Endodermal cell (in vitro differentiated cells): ENCODE measurements around the gene ANKRD1. TPM values are rescaled to one million over a fixed set of nuclear protein-coding genes. Genes with fewer than 3 reads are reported as not detected.

Experiments used
- DNase-seq: peaks from one replicate; pipeline ENCODE4 v3.0.0-alpha.2; 2017
- H3K27ac ChIP-seq: 2 replicates; pipeline ENCODE4 v1.5.1; 2013; ENCODE audit warnings: mild to moderate bottlenecking, low read depth, low read length, moderate library complexity
- H3K27me3 ChIP-seq: 2 replicates; pipeline ENCODE4 v1.6.1; 2013; ENCODE audit warnings: mild to moderate bottlenecking, low read length, moderate library complexity; ENCODE audit not compliant: insufficient read depth, control insufficient read depth, poor library complexity, severe bottlenecking
- H3K36me3 ChIP-seq: 2 replicates; pipeline ENCODE4 v1.7.0; 2013; ENCODE audit warnings: mild to moderate bottlenecking, low read length, moderate library complexity; ENCODE audit not compliant: control insufficient read depth, insufficient read depth
- H3K4me1 ChIP-seq: one replicate; pipeline ENCODE4 v1.7.0; 2013; ENCODE audit warnings: low read length; ENCODE audit not compliant: control insufficient read depth, insufficient read depth
- H3K4me3 ChIP-seq: 2 replicates; pipeline ENCODE4 v1.5.1; 2013; ENCODE audit warnings: mild to moderate bottlenecking, low read length, moderate library complexity
- H3K9ac ChIP-seq: 2 replicates; pipeline ENCODE4 v1.6.1; 2013; ENCODE audit warnings: mild to moderate bottlenecking, low read length, moderate library complexity; ENCODE audit not compliant: poor library complexity, severe bottlenecking; ENCODE audit errors: extremely low read depth
- H3K9me3 ChIP-seq: 2 replicates; pipeline ENCODE4 v1.6.1; 2013; ENCODE audit warnings: mild to moderate bottlenecking, low read length, moderate library complexity; ENCODE audit not compliant: control insufficient read depth
- H3K27ac Mint-ChIP-seq: 2 replicates; pipeline ENCODE4 v1.8.0; 2020; ENCODE audit warnings: mixed read lengths
- H3K27me3 Mint-ChIP-seq: 2 replicates; pipeline ENCODE4 v1.8.0; 2021; ENCODE audit warnings: mild to moderate bottlenecking, mixed read lengths; ENCODE audit not compliant: insufficient read depth
- H3K36me3 Mint-ChIP-seq: 2 replicates; pipeline ENCODE4 v1.8.0; 2020; ENCODE audit warnings: low read depth, mixed read lengths
- H3K4me1 Mint-ChIP-seq: 2 replicates; pipeline ENCODE4 v1.8.0; 2020; ENCODE audit warnings: mixed read lengths
- H3K4me3 Mint-ChIP-seq: 2 replicates; pipeline ENCODE4 v1.8.0; 2020; ENCODE audit warnings: mild to moderate bottlenecking, moderate library complexity, mixed read lengths
- H3K9me3 Mint-ChIP-seq: 2 replicates; pipeline ENCODE4 v1.8.0; 2020; ENCODE audit warnings: mild to moderate bottlenecking, mixed read lengths
- WGBS, 2 experiments: methylation state at CpG; one replicate each; pipeline versions ENCODE4 v1.1.5 to v1.1.7; 2013; ENCODE audit warnings: missing lambda C conversion rate in 2 of 2, mixed read lengths in 1 of 2; ENCODE audit not compliant: insufficient coverage in 1 of 2, insufficient read length in 1 of 2; 5-methylcytosine and 5-hydroxymethylcytosine counted together
- total RNA-seq, 2 donors: library from RNA; stranded (reverse); fragmentation: NEBNext Ultra II Directional in 1 of 2; extraction: Animal tissue kit (Norgen Biotek cat#: 25700) in 1 of 2; gene quantifications; 2 replicates in 1 of 2; 3 replicates in 1 of 2; pipeline ENCODE4 v1.2.1, GENCODE V29; 2021
- TF ChIP-seq, protein P1 (sequence below): fragments of 200-600 bp; sonication (generic); conservative IDR thresholded peaks from 2 replicates; pipeline ENCODE4 v1.5.0; 2021; ENCODE audit warnings: antibody characterized with exemption, mild to moderate bottlenecking

ANKRD1 gene
- total RNA-seq, 2 donors from 2014 or later: 19.6 to 42.6 TPM

GRCh38 chr10:90968328-90969081 lies 47.6 kb upstream of the ANKRD1 start:
- Histone ChIP-seq H3K9ac (no peak overlapping the region), H3K9me3 (no peaks in the 10 kb centered on the region), H3K36me3 (no peaks in the 10 kb centered on the region), H3K27me3 (peaks cover 11% of the 10 kb centered on the region), H3K4me1 (no peaks in the 10 kb centered on the region), H3K4me3 (no peak overlapping the region), H3K27ac (peak overlapping the region; percentile 42)
- peaks cover 65% of the 10 kb centered on the region for H3K27me3 Mint-ChIP-seq
- H3K9me3 Mint-ChIP-seq: peaks cover 4% of the 10 kb centered on the region
- DNase-seq: no peak
- H3K27ac Mint-ChIP-seq: no peak overlapping the region
- no peak overlapping the region for H3K4me3 Mint-ChIP-seq
- peaks cover 9% of the 10 kb centered on the region for H3K4me1 Mint-ChIP-seq
- no peaks in the 10 kb centered on the region for H3K36me3 Mint-ChIP-seq
- WGBS, 2 experiments: 83 to 93% methylated on average over 1 to 6 of the region's 6 CpGs
- TF ChIP-seq, protein P1, sequence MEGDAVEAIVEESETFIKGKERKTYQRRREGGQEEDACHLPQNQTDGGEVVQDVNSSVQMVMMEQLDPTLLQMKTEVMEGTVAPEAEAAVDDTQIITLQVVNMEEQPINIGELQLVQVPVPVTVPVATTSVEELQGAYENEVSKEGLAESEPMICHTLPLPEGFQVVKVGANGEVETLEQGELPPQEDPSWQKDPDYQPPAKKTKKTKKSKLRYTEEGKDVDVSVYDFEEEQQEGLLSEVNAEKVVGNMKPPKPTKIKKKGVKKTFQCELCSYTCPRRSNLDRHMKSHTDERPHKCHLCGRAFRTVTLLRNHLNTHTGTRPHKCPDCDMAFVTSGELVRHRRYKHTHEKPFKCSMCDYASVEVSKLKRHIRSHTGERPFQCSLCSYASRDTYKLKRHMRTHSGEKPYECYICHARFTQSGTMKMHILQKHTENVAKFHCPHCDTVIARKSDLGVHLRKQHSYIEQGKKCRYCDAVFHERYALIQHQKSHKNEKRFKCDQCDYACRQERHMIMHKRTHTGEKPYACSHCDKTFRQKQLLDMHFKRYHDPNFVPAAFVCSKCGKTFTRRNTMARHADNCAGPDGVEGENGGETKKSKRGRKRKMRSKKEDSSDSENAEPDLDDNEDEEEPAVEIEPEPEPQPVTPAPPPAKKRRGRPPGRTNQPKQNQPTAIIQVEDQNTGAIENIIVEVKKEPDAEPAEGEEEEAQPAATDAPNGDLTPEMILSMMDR: no peak

DNA sequence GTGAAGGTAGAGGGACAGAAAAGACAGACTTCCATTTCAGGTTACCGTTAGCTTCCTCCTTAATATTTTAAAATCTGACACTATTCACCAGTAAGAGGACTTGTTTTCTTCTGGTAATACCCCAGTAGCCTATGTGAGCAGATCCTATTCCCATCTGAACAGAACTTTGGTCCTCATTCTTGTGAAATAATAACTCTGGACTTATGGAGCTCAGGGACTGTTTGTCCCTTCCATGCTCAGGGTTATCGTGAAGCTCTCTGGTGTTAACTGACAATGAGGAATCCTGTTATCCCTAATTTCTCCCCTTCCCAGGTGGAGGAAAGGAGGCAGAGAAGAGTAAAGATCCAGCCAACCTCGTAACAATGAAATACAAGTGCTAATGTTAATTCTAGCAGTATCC lies 47.0 kb upstream of the ANKRD1 start:
- Mint-ChIP-seq H3K27me3 (peaks cover 66% of the 10 kb centered on the region), H3K27ac (no peak overlapping the region)
- peaks cover 11% of the 10 kb centered on the region for H3K27me3 ChIP-seq

GRCh38 chr10:90966146-90966545 lies 45.3 kb upstream of the ANKRD1 start:
- Histone ChIP-seq H3K9me3 (no peaks in the 10 kb centered on the region), H3K27me3 (peaks cover 11% of the 10 kb centered on the region), H3K4me3 (no peak overlapping the region), H3K36me3 (no peaks in the 10 kb centered on the region), H3K27ac (no peak overlapping the region), H3K4me1 (no peaks in the 10 kb centered on the region), H3K9ac (no peak overlapping the region)
- H3K27me3 Mint-ChIP-seq: peaks cover 75% of the 10 kb centered on the region
- H3K4me1 Mint-ChIP-seq: peaks cover 9% of the 10 kb centered on the region
- no peaks in the 10 kb centered on the region for H3K36me3 Mint-ChIP-seq
- DNase-seq: no peak
- peaks cover 4% of the 10 kb centered on the region for H3K9me3 Mint-ChIP-seq
- H3K27ac Mint-ChIP-seq: no peak overlapping the region
- TF ChIP-seq, protein P1: no peak
- no peak overlapping the region for H3K4me3 Mint-ChIP-seq

More for the DNA sequence above, 47.0 kb upstream of the ANKRD1 start:
- Mint-ChIP-seq H3K9me3 (peaks cover 4% of the 10 kb centered on the region), H3K36me3 (no peaks in the 10 kb centered on the region), H3K4me1 (peaks cover 9% of the 10 kb centered on the region), H3K4me3 (no peak overlapping the region)
- H3K9ac ChIP-seq: no peak overlapping the region
- 92 to 100% methylated on average over 2 to 3 of the region's 3 CpGs for WGBS, 2 experiments
- H3K27ac ChIP-seq: no peak overlapping the region
- no peaks in the 10 kb centered on the region for H3K4me1 ChIP-seq
- no peak overlapping the region for H3K4me3 ChIP-seq
- no peaks in the 10 kb centered on the region for H3K36me3 ChIP-seq
- H3K9me3 ChIP-seq: no peaks in the 10 kb centered on the region
- no peak for DNase-seq
- TF ChIP-seq, protein P1: no peak
